ENCODE measurements around the gene TMEM253.

The TMEM253 gene

DNA sequence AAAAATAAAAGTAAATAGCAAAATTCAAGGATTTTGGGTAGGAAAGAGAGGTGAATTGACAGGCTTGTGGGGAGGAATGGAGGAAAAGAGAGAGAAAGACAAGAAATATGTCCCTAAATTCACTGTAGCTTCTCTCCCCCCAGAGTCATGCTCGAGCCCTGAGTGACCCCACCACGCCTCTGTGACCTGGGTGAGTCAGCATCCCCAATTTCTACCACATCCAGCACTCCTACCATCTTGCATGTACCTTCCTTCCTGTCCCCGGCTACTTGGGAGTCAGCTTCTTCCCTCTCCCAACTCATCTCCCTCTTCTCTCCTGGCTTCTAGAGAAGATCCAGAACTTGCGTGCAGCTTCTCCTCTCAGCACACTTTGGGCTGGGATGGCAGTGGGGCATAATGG, 12.2 kb upstream of the TMEM253 start:
- TF ChIP-seq POU2F2 (IDR thresholded peaks at IDR 0.05; ENCODE audit: low read depth, low read length): no peak
- no peak for TF ChIP-seq SPI1 (IDR thresholded peaks at IDR 0.05; ENCODE audit: low read depth, low read length)
- TF ChIP-seq PAX5 (IDR thresholded peaks at IDR 0.05; ENCODE audit: insufficient read depth, low read length, severe bottlenecking): no peak
- TF ChIP-seq TAF1 (IDR thresholded peaks at IDR 0.05; ENCODE audit: low read depth, low read length): no peak
- no peak for TF ChIP-seq POLR2AphosphoS5 (IDR thresholded peaks at IDR 0.05; ENCODE audit: low read depth, low read length)
- TF ChIP-seq POLR2A (IDR thresholded peaks at IDR 0.05; ENCODE audit: low read depth, low read length): no peak
- FAIRE-seq (no peak), DNase-seq (ENCODE audit: insufficient read length, low spot score) (no peak)

DNA sequence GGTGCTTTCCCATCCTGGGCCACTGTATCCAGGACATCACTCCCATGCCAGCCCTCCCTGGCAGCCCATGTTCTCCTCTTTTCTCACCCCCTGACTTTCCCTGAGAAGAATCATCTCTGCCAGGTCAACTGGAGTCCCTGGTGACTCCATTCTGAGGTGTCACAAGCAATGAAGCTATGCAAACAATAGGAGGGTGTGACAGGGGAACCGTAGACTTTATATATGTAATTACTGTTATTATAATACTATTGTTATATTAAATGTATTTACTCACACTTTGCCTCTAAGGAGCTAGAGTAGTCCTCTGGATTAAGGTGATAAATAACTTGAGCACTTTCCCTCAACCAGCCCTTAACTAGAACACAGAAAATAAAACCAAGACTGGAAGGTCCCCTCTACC, 11.6 kb upstream of the TMEM253 start:
- TF ChIP-seq POLR2A (IDR thresholded peaks at IDR 0.05; ENCODE audit: low read depth, low read length): no peak
- DNase-seq (ENCODE audit: insufficient read length, low spot score) (no peak), FAIRE-seq (no peak)

DNA sequence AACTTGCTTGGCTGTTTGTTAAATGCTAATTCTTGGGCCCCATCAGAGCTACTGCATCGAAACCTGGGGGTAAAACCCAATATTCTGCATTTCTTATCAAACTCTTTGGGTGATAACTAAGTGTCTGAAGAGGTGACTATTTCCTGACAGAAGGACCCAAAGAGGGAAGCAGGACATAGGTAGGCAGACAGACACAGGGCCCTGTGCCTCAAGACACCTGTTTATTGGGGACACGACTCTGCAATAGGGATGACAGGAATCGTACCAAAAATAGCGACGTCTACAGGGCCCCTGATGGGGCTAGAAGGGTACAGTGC, 11.0 kb upstream of the TMEM253 start:
- FAIRE-seq (no peak), DNase-seq (ENCODE audit: insufficient read length, low spot score) (no peak)
- TF ChIP-seq TAF1 (IDR thresholded peaks at IDR 0.05; ENCODE audit: low read depth, low read length) (no peak), POU2F2 (IDR thresholded peaks at IDR 0.05; ENCODE audit: low read depth, low read length) (no peak), POLR2A (IDR thresholded peaks at IDR 0.05; ENCODE audit: low read depth, low read length) (no peak), PAX5 (IDR thresholded peaks at IDR 0.05; ENCODE audit: insufficient read depth, low read length, severe bottlenecking) (no peak), POLR2AphosphoS5 (IDR thresholded peaks at IDR 0.05; ENCODE audit: low read depth, low read length) (no peak), SPI1 (IDR thresholded peaks at IDR 0.05; ENCODE audit: low read depth, low read length) (no peak)

DNA sequence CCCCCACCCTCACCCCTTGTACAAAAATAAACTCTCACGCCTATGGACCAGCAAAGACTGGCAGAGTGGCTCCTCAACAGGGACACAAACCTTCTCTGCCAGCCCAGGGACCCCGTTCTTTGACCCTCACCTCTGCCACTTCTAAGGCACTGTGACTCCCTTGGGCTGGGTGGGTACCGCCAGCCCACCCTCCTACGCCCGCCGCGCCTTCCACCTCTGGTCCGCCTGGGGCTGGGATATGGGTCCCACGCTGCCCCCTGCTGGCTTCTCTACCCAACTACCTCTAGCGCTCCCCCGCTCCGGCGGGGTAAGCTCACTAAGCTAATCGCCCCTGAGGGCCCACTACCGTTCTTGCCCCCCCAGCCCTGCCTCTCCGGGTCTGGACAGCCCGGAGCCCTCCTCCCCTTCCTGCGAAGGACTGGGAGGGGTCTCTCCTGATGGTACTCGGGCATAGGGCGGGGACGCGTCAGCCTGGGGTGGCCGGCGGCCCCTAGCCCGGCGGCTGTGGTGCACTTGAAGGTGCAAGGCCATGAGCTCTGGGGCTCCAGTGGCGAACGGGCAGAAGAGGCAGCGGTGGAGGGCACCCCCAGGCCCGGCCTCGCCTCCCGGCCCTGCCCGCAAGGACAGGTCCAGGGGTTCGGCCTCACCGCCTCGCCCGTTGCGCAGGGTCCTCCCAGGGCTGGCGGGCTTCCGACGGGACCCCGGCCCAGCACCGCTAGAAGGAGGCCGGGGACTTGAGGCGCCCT, 10.5 kb upstream of the TMEM253 start:
- TF ChIP-seq PAX5 (IDR thresholded peaks at IDR 0.05; ENCODE audit: insufficient read depth, low read length, severe bottlenecking) (no peak), POLR2A (IDR thresholded peaks at IDR 0.05; ENCODE audit: low read depth, low read length) (no peak), SPI1 (IDR thresholded peaks at IDR 0.05; ENCODE audit: low read depth, low read length) (no peak), POU2F2 (IDR thresholded peaks at IDR 0.05; ENCODE audit: low read depth, low read length) (no peak), POLR2AphosphoS5 (IDR thresholded peaks at IDR 0.05; ENCODE audit: low read depth, low read length) (no peak), TAF1 (IDR thresholded peaks at IDR 0.05; ENCODE audit: low read depth, low read length) (no peak)
- no peak for DNase-seq (ENCODE audit: insufficient read length, low spot score)
- FAIRE-seq: no peak

DNA sequence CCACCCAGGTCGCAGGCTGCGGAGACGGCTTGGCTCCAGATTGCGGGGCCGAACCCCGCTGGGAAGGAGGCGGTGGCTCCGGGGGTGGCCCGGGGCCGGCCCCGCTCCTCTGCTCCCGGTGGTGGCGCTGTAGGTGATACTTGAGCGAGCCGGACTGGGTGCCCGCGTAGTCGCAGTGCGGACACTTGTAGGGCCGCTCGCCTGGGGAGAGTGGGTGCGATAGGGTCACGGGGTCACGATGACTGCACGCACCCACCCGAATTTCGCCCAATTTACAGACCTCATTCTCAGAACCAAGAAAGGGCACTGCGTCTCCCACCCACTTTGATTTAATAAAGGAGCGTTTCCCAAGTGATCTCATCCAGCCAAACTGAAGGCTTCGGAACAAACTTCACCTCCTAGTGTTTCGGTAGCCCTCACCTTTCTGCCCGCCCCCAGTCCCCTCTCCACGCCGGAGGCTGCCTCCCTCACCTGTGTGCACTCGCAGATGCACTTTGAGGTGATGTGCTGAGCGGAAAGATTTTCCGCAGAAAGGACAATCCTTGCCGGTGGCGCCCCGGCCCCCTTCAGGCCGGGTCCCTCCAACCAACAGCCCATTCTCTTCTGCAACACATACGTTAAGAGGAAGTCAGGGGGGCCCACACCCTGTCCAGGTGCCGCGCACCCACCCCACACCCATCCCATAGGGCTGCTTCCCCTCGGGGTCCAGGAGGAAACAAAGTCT, 9.8 kb upstream of the TMEM253 start:
- DNase-seq (ENCODE audit: insufficient read length, low spot score): no peak
- TF ChIP-seq POU2F2 (IDR thresholded peaks at IDR 0.05; ENCODE audit: low read depth, low read length): no peak
- no peak for TF ChIP-seq PAX5 (IDR thresholded peaks at IDR 0.05; ENCODE audit: insufficient read depth, low read length, severe bottlenecking)
- no peak for TF ChIP-seq TAF1 (IDR thresholded peaks at IDR 0.05; ENCODE audit: low read depth, low read length)
- TF ChIP-seq POLR2A (IDR thresholded peaks at IDR 0.05; ENCODE audit: low read depth, low read length): no peak
- TF ChIP-seq SPI1 (IDR thresholded peaks at IDR 0.05; ENCODE audit: low read depth, low read length): no peak
- TF ChIP-seq POLR2AphosphoS5 (IDR thresholded peaks at IDR 0.05; ENCODE audit: low read depth, low read length): no peak
- FAIRE-seq: no peak

DNA sequence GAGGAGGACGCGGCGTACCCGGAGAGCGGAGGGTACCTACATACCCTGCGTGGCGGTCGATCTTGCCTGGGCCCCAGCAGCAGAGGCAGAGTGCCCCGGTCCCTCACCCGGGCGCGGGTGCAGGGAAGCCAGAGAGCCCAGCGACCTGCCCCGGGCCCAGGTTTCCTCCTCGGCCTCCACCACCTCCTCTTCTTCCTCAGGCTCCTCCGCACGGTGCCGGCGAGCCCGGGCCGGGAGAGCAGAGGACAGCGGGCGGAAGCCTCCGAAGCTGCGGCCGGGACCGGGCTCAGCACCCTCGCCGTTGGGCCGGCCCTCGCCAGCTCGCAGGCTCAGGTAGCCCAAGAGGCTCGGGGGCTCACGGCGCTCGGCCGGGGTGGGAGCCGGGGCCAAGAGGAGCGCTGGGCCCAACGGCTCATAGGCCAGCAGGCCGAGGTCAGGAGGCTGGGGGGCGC, 9.0 kb upstream of the TMEM253 start:
- DNase-seq (ENCODE audit: insufficient read length, low spot score) (no peak), FAIRE-seq (no peak)
- TF ChIP-seq POLR2A (IDR thresholded peaks at IDR 0.05; ENCODE audit: low read depth, low read length): no peak
- no peak for TF ChIP-seq TAF1 (IDR thresholded peaks at IDR 0.05; ENCODE audit: low read depth, low read length)
- no peak for TF ChIP-seq SPI1 (IDR thresholded peaks at IDR 0.05; ENCODE audit: low read depth, low read length)
- TF ChIP-seq POLR2AphosphoS5 (IDR thresholded peaks at IDR 0.05; ENCODE audit: low read depth, low read length): no peak
- no peak for TF ChIP-seq POU2F2 (IDR thresholded peaks at IDR 0.05; ENCODE audit: low read depth, low read length)
- no peak for TF ChIP-seq PAX5 (IDR thresholded peaks at IDR 0.05; ENCODE audit: insufficient read depth, low read length, severe bottlenecking)

DNA sequence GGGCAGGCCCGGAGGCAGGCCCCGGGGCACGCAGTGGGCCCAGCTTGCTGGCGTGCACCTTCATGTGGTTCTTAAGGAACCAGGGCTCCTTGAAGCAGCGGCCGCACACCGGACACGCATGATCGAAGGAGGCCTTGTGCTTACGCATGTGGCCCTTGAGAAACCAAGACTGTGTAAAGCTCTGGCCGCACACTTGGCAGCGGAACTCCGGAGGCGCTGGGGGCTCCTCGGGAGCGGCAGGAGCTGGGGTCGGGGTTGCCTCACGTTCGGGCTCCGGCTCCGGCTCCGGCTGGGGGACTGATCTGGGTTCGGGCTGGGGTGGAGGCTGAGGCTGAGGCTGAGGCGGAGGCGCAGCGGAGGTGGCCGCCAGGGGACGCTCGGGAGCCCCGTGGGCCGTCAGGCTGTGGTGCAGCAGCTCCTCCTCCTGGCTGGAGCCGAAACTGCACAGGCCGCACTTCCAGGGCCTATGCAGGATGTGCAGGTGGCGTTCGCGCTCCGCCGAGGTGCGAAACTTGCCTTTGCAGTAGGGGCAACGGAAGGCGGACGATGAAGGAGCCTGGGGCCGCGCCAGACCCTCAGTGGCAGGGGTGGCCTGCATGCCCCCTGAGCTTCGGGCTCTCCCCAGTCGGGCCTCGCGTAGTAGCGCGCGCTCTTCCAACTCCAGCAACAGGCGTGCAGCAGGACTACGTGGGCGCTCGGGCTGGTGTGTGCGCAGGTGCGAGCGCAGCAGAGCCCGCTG, 8.4 kb upstream of the TMEM253 start:
- TF ChIP-seq POU2F2 (IDR thresholded peaks at IDR 0.05; ENCODE audit: low read depth, low read length) (peak; percentile 54), SPI1 (IDR thresholded peaks at IDR 0.05; ENCODE audit: low read depth, low read length) (no peak), TAF1 (IDR thresholded peaks at IDR 0.05; ENCODE audit: low read depth, low read length) (no peak), PAX5 (IDR thresholded peaks at IDR 0.05; ENCODE audit: insufficient read depth, low read length, severe bottlenecking) (peak; percentile 60)
- peak; percentile 98 for FAIRE-seq
- DNase-seq (ENCODE audit: insufficient read length, low spot score): peak; percentile 97

DNA sequence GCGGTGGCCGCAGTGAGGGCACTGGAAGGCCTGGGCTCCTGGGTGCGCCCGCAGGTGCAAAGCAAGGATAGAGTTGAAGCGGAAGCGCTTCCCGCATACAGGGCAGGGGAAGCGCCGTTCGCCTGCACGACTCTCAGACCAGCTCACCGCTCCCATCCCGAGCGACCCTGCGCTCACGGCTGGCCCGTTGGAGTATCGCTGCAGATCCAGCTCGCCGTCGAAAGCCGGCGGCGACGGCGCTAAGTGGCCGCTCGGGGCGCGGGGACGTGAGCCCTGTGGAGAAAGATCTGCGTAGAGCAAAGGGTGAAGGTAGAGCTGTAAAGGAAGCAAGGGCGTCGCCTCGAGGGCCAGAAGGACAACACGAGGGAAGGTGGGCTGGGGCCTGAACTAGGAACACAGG, 7.8 kb upstream of the TMEM253 start:
- TF ChIP-seq SPI1 (IDR thresholded peaks at IDR 0.05; ENCODE audit: low read depth, low read length): no peak
- no peak for TF ChIP-seq POU2F2 (IDR thresholded peaks at IDR 0.05; ENCODE audit: low read depth, low read length)
- no peak for DNase-seq (ENCODE audit: insufficient read length, low spot score)
- FAIRE-seq: no peak

DNA sequence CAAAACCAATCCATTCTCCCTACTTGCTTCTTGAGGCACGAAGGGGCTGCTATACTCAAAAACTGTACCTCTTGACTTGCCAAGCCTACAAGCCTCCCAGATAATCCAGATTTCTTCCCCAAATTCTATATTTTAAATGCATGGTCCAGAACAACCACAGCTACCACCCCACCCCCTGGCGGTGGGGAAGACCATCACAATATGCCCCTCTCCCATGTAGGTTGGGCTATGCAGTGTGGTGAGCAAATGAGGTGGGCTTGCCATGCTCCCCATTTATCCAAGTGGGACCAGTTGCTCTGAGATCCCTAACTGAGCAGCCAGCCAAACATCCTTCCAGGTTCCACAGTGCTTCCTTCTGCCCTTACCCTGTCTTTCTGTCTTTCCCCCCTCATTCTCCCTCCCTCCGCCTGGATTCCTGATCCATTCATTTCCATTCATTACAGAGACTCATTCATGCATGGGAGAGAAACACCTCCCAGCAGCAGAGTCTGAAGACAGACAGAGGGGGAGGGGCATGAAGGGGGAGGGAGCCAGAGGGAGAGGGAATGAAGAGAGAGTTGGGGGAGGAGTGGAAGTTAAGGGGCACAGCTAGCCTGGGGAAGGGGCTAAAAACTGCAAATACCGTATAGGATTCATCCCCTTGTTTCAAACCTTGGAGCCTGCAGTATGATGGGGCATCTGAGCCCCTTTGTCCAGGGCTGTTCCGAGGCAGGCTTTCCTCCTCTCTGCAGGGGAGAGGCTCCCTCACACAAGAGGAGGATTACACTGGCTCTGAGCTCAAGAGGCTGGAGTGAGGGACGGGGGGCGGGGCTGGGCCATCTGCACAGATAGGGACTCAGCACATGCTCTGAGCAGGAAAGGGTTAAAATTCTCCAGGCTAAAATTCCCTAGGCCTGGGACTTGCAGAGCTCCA, 6.8 kb upstream of the TMEM253 start:
- DNase-seq (ENCODE audit: insufficient read length, low spot score) (no peak), FAIRE-seq (no peak)
- TF ChIP-seq POLR2A (IDR thresholded peaks at IDR 0.05; ENCODE audit: low read depth, low read length) (no peak), POU2F2 (IDR thresholded peaks at IDR 0.05; ENCODE audit: low read depth, low read length) (no peak), SPI1 (IDR thresholded peaks at IDR 0.05; ENCODE audit: low read depth, low read length) (no peak), PAX5 (IDR thresholded peaks at IDR 0.05; ENCODE audit: insufficient read depth, low read length, severe bottlenecking) (no peak), POLR2AphosphoS5 (IDR thresholded peaks at IDR 0.05; ENCODE audit: low read depth, low read length) (no peak), TAF1 (IDR thresholded peaks at IDR 0.05; ENCODE audit: low read depth, low read length) (no peak)
